IMR-90 (cell line): ENCODE results near the gene ADAMTS9. TPM values are rescaled to one million over a fixed set of nuclear protein-coding genes. Genes with fewer than 3 reads are reported as not detected.

Experiments
- ATAC-seq: fragments of 200-7000 bp; cut with Tn5 transposase; 2 replicates; pipeline ENCODE4 v1.9.1; 2020; ENCODE audit warnings: low read depth, mild to moderate bottlenecking, moderate library complexity
- BruUV-seq: library from RNA; stranded (reverse); fragments of 400-500 nt; replicated peaks from 2 replicates; lab custom pipeline; 2021; lab: Mats Ljungman, UMichigan
- CTCF ChIA-PET: fragments of 300-600 bp; formaldehyde crosslinking; extraction: SDS; loops from one replicate; lab custom pipeline; 2021; ENCODE audit warnings: antibody characterized with exemption; lab: Yijun Ruan, JAX
- POLR2A ChIA-PET: fragments of 300-600 bp; sonication (Branson Sonifier 250); formaldehyde crosslinking; loops from one replicate; lab custom pipeline; 2022; ENCODE audit warnings: antibody characterized with exemption; ENCODE audit not compliant: unreplicated experiment; lab: Charles Lee
- DNase-seq: peaks from one replicate; pipeline ENCODE4 v3.0.0; 2013
- H2AFZ ChIP-seq: replicated peaks from 2 replicates; pipeline ENCODE3; 2013; ENCODE audit warnings: low read length, mild to moderate bottlenecking; ENCODE audit not compliant: poor library complexity
- H2AK5ac ChIP-seq: 2 replicates; pipeline ENCODE4 v1.6.1; 2013; ENCODE audit warnings: low read depth, low read length, inconsistent platforms
- H2AK9ac ChIP-seq: replicated peaks from 2 replicates; pipeline ENCODE3; 2013; ENCODE audit warnings: mild to moderate bottlenecking, low read depth, low read length, moderate library complexity; ENCODE audit not compliant: poor library complexity
- H2BK120ac ChIP-seq: 2 replicates; pipeline ENCODE4 v1.6.1; 2013; ENCODE audit warnings: low read depth, low read length, inconsistent platforms
- H2BK15ac ChIP-seq: 3 replicates; pipeline ENCODE4 v1.6.1; 2013; ENCODE audit warnings: low read depth, low read length, inconsistent platforms
- H2BK20ac ChIP-seq: 2 replicates; pipeline ENCODE4 v1.6.1; 2013; ENCODE audit warnings: low read depth, mild to moderate bottlenecking, inconsistent platforms, low read length, moderate library complexity
- H2BK5ac ChIP-seq: 2 replicates; pipeline ENCODE4 v1.6.1; 2013; ENCODE audit warnings: mild to moderate bottlenecking, low read depth, low read length, inconsistent platforms; ENCODE audit not compliant: poor library complexity, severe bottlenecking
- H3K14ac ChIP-seq: replicated peaks from 2 replicates; pipeline ENCODE4 v1.6.1; 2013; ENCODE audit warnings: low read depth, low read length, inconsistent platforms
- H3K18ac ChIP-seq: 2 replicates; pipeline ENCODE4 v1.6.1; 2013; ENCODE audit warnings: low read depth, low read length, control low read depth
- H3K23ac ChIP-seq: 2 replicates; pipeline ENCODE4 v1.6.1; 2013; ENCODE audit warnings: low read depth, low read length, inconsistent platforms
- H3K27ac ChIP-seq: 2 replicates; pipeline ENCODE4 v1.5.1; 2013; ENCODE audit warnings: mild to moderate bottlenecking, control low read depth, low read length; ENCODE audit not compliant: insufficient read depth
- H3K27me3 ChIP-seq: 2 replicates; pipeline ENCODE4 v1.6.1; 2013; ENCODE audit warnings: low read length; ENCODE audit not compliant: control insufficient read depth, insufficient read depth
- H3K36me3 ChIP-seq: 2 replicates; pipeline ENCODE4 v1.6.1; 2013; ENCODE audit warnings: low read length, mixed read lengths; ENCODE audit not compliant: control insufficient read depth, insufficient read depth
- H3K4ac ChIP-seq: 2 replicates; pipeline ENCODE4 v1.6.1; 2013; ENCODE audit warnings: low read depth, low read length, inconsistent platforms
- H3K4me1 ChIP-seq: 2 replicates; pipeline ENCODE4 v1.6.1; 2013; ENCODE audit warnings: low read length, mixed read lengths; ENCODE audit not compliant: control insufficient read depth, insufficient read depth
- H3K4me2 ChIP-seq: 2 replicates; pipeline ENCODE4 v1.6.1; 2013; ENCODE audit warnings: low read depth, mild to moderate bottlenecking, control low read depth, low read length, moderate library complexity
- H3K4me3 ChIP-seq: 2 replicates; pipeline ENCODE4 v1.5.1; 2013; ENCODE audit warnings: low read depth, mild to moderate bottlenecking, control low read depth, low read length, moderate library complexity; ENCODE audit not compliant: insufficient read depth
- H3K56ac ChIP-seq: 2 replicates; pipeline ENCODE4 v1.6.1; 2013; ENCODE audit warnings: low read length, inconsistent platforms; ENCODE audit not compliant: insufficient read depth; ENCODE audit errors: extremely low read depth
- H3K79me1 ChIP-seq, 2 experiments: 2 replicates each; pipeline ENCODE4 v1.6.1; 2013; ENCODE audit warnings: low read length in 2 of 2, inconsistent platforms in 1 of 2, low read depth in 1 of 2
- H3K9ac ChIP-seq: 2 replicates; pipeline ENCODE4 v1.6.1; 2013; ENCODE audit warnings: low read depth, low read length, control low read depth
- H3K9me1 ChIP-seq: 2 replicates; pipeline ENCODE4 v1.6.1; 2013; ENCODE audit warnings: low read length, inconsistent platforms; ENCODE audit not compliant: insufficient read depth
- H3K9me3 ChIP-seq: 2 replicates; pipeline ENCODE4 v1.6.1; 2013; ENCODE audit warnings: low read length; ENCODE audit not compliant: control insufficient read depth, insufficient read depth
- H4K20me1 ChIP-seq: 2 replicates; pipeline ENCODE4 v1.6.1; 2013; ENCODE audit warnings: low read length, inconsistent platforms; ENCODE audit not compliant: insufficient read depth
- H4K5ac ChIP-seq: 2 replicates; pipeline ENCODE4 v1.6.1; 2013; ENCODE audit warnings: mild to moderate bottlenecking, low read depth, low read length, control low read depth
- H4K8ac ChIP-seq, 2 experiments: 2 replicates each; pipeline ENCODE4 v1.6.1; 2013; ENCODE audit warnings: low read depth in 2 of 2, low read length in 2 of 2, control low read depth in 1 of 2, inconsistent platforms in 1 of 2
- H4K91ac ChIP-seq: 2 replicates; pipeline ENCODE4 v1.6.1; 2013; ENCODE audit warnings: low read depth, low read length, inconsistent platforms; ENCODE audit not compliant: insufficient read depth
- BHLHE40 ChIP-seq: fragments of 150-350 bp; IDR thresholded peaks from 2 replicates; pipeline ENCODE4 v1.6.1; 2016; ENCODE audit warnings: mild to moderate bottlenecking, low read depth, low read length
- CEBPB ChIP-seq: IDR thresholded peaks from 2 replicates; pipeline ENCODE4 v1.6.1; 2012; ENCODE audit warnings: low read depth, low read length, improper control_type of control experiment
- CHD1 ChIP-seq: IDR thresholded peaks from 2 replicates; pipeline ENCODE4 v1.6.1; 2012; ENCODE audit warnings: low read depth, low read length, improper control_type of control experiment
- ELK1 ChIP-seq: fragments of 150-350 bp; IDR thresholded peaks from 2 replicates; pipeline ENCODE4 v1.6.1; 2016; ENCODE audit warnings: low read depth, mild to moderate bottlenecking, low read length, moderate library complexity, borderline replicate concordance
- FOS ChIP-seq: fragments of 150-350 bp; IDR thresholded peaks from 2 replicates; pipeline ENCODE4 v1.6.1; 2016; ENCODE audit warnings: low read depth, low read length
- MAFK ChIP-seq: IDR thresholded peaks from 2 replicates; pipeline ENCODE4 v1.6.1; 2012; ENCODE audit warnings: low read depth, low read length, improper control_type of control experiment
- MAZ ChIP-seq: IDR thresholded peaks from 2 replicates; pipeline ENCODE4 v1.6.1; 2012; ENCODE audit warnings: low read depth, mild to moderate bottlenecking, low read length, improper control_type of control experiment, moderate library complexity, borderline replicate concordance
- MXI1 ChIP-seq: IDR thresholded peaks from 2 replicates; pipeline ENCODE4 v1.6.1; 2012; ENCODE audit warnings: low read depth, mild to moderate bottlenecking, low read length, moderate library complexity, borderline replicate concordance
- NFE2L2 ChIP-seq: fragments of 150-350 bp; IDR thresholded peaks from 2 replicates; pipeline ENCODE4 v1.6.1; 2016; ENCODE audit warnings: low read depth, mild to moderate bottlenecking, low read length
- POLR2A ChIP-seq: IDR thresholded peaks from 2 replicates; pipeline ENCODE4 v1.6.1; 2012; ENCODE audit warnings: mild to moderate bottlenecking, low read depth, low read length
- RAD21 ChIP-seq: IDR thresholded peaks from 2 replicates; pipeline ENCODE4 v1.6.1; 2012; ENCODE audit warnings: low read length, improper control_type of control experiment
- RCOR1 ChIP-seq: IDR thresholded peaks from 2 replicates; pipeline ENCODE4 v1.6.1; 2012; ENCODE audit warnings: mild to moderate bottlenecking, low read length, improper control_type of control experiment; ENCODE audit not compliant: insufficient replicate concordance
- RFX5 ChIP-seq: IDR thresholded peaks from 2 replicates; pipeline ENCODE4 v1.8.0; 2012; ENCODE audit warnings: low read depth, mild to moderate bottlenecking, low read length, moderate library complexity
- SMC3 ChIP-seq: fragments of 150-350 bp; IDR thresholded peaks from 2 replicates; pipeline ENCODE4 v1.6.1; 2016; ENCODE audit warnings: low read depth, mild to moderate bottlenecking, antibody characterized with exemption, low read length, moderate library complexity
- WGBS, 2 experiments: methylation state at CpG; one replicate each; pipeline versions ENCODE4 v1.1.5 to v1.1.7; 2013; ENCODE audit warnings: missing lambda C conversion rate in 2 of 2; ENCODE audit not compliant: insufficient read length in 1 of 2; ENCODE audit errors: extremely low coverage in 2 of 2; 5-methylcytosine and 5-hydroxymethylcytosine counted together
- dilution Hi-C: fragments of 300-500 bp; cut with HindIII; formaldehyde crosslinking; loops from one replicate; pipeline ENCODE4 v1.14.3; 2018; ENCODE audit warnings: low sequenced_read_pairs; ENCODE audit not compliant: unreplicated experiment
- in situ Hi-C: fragments of 300-500 bp; cut with MboI; formaldehyde crosslinking; loops from 3 replicates; pipeline ENCODE4 v1.14.3; 2019; ENCODE audit warnings: low sequenced_read_pairs, inconsistent platforms, mixed read lengths
- intact Hi-C: fragments of 100-400 bp; cut with micrococcal nuclease; formaldehyde crosslinking; loops from 2 replicates; pipeline ENCODE4 v1.10.0; 2022
- polyA plus RNA-seq, 3 experiments: library from polyadenylated mRNA; depleted of rRNA; stranded (reverse); fragments of >200 nt; gene quantifications; 2 replicates each; pipeline ENCODE4 v1.2.3, GENCODE V29; 2012; ENCODE audit warnings: low replicate concordance in 1 of 3
- total RNA-seq: library from RNA; depleted of rRNA; stranded (reverse); fragments of >200 nt; gene quantifications from 2 replicates; pipeline ENCODE4 v1.2.3, GENCODE V29; 2012
- TF ChIP-seq, protein P1 (sequence below): fragments of 150-350 bp; IDR thresholded peaks from 2 replicates; pipeline ENCODE4 v1.6.1; 2017; ENCODE audit warnings: mild to moderate bottlenecking, antibody characterized with exemption, low read length, low read depth
- TF ChIP-seq, protein P2 (sequence below): conservative IDR thresholded peaks from 2 replicates; pipeline ENCODE4 v1.5.1; 2012; ENCODE audit warnings: mild to moderate bottlenecking, low read depth, low read length, improper control_type of control experiment

The ADAMTS9 gene
- total and polyA plus RNA-seq, 2 of the 4 experiments (the other 2 are of a cell fraction): 0.55 to 1.1 TPM

- Histone ChIP-seq H3K27me3 (no peaks in the 10 kb centered on the region), H4K5ac (no peak overlapping the region), H3K9me3 (no peaks in the 10 kb centered on the region), H3K23ac (no peak overlapping the region), H2BK20ac (no peak overlapping the region), H3K79me1 (no peaks in the 10 kb centered on the region; a peak in 1 of 4 replicates), H2BK5ac (no peak overlapping the region), H3K4ac (no peak overlapping the region), H2AFZ (no peak overlapping the region), H2BK120ac (no peak overlapping the region), H3K4me3 (no peak overlapping the region), H4K8ac (no peak overlapping the region), H3K36me3 (no peaks in the 10 kb centered on the region), H4K91ac (no peak overlapping the region), H3K27ac (no peak overlapping the region), H3K9me1 (no peaks in the 10 kb centered on the region), H2AK5ac (no peak overlapping the region), H3K4me2 (no peak overlapping the region), H3K18ac (no peak overlapping the region), H3K9ac (no peak overlapping the region), H3K4me1 (no peaks in the 10 kb centered on the region), H2AK9ac (no peak overlapping the region), H3K56ac (no peak overlapping the region), H4K20me1 (no peaks in the 10 kb centered on the region), H3K14ac (no peak overlapping the region), H2BK15ac (no peak overlapping the region)
- in situ Hi-C loops (no loop called here), intact Hi-C loops (no loop called here), dilution Hi-C loops (no loop called here)
- DNase-seq (no peak), ATAC-seq (no peak)
- CTCF ChIA-PET: no interaction called here
- POLR2A ChIA-PET: no interaction called here
- WGBS, 2 experiments: 76% methylated on average over 3 of the region's 8 CpGs; no CpG with 5 or more reads in 1 of the 2 experiments
- TF ChIP-seq ELK1: no peak
- TF ChIP-seq POLR2A: no peak
- no peak for TF ChIP-seq CEBPB
- no peak for TF ChIP-seq FOS
- TF ChIP-seq, protein P1, sequence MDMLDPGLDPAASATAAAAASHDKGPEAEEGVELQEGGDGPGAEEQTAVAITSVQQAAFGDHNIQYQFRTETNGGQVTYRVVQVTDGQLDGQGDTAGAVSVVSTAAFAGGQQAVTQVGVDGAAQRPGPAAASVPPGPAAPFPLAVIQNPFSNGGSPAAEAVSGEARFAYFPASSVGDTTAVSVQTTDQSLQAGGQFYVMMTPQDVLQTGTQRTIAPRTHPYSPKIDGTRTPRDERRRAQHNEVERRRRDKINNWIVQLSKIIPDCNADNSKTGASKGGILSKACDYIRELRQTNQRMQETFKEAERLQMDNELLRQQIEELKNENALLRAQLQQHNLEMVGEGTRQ: no peak
- TF ChIP-seq RAD21: no peak
- TF ChIP-seq BHLHE40: no peak
- TF ChIP-seq CHD1: no peak
- no peak for TF ChIP-seq RFX5
- no peak for TF ChIP-seq MXI1
- TF ChIP-seq MAZ: no peak
- TF ChIP-seq MAFK: no peak
- TF ChIP-seq SMC3: no peak
- no peak for TF ChIP-seq NFE2L2
- no peak for TF ChIP-seq RCOR1
- TF ChIP-seq, protein P2, sequence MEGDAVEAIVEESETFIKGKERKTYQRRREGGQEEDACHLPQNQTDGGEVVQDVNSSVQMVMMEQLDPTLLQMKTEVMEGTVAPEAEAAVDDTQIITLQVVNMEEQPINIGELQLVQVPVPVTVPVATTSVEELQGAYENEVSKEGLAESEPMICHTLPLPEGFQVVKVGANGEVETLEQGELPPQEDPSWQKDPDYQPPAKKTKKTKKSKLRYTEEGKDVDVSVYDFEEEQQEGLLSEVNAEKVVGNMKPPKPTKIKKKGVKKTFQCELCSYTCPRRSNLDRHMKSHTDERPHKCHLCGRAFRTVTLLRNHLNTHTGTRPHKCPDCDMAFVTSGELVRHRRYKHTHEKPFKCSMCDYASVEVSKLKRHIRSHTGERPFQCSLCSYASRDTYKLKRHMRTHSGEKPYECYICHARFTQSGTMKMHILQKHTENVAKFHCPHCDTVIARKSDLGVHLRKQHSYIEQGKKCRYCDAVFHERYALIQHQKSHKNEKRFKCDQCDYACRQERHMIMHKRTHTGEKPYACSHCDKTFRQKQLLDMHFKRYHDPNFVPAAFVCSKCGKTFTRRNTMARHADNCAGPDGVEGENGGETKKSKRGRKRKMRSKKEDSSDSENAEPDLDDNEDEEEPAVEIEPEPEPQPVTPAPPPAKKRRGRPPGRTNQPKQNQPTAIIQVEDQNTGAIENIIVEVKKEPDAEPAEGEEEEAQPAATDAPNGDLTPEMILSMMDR: no peak
- BruUV-seq: no TSS peak
Measured at GRCh38 chr3:64728994-64729393, 41.2 kb upstream of the ADAMTS9 start.
